Measurements from ENCODE around the gene PYGL.

GRCh38 chr14:50871914-50872732 lies 72.2 kb downstream of the PYGL start, which contains the start of gene ABHD12B:
- no peak for TF ChIP-seq CTCF (IDR thresholded peaks at IDR 0.05; ENCODE audit: low read depth, low read length)
- TF ChIP-seq EZH2phosphoT487 (IDR thresholded peaks at IDR 0.05; ENCODE audit: low read depth) = no peak
